HEK293 (cell line): ENCODE data around the gene FRMD6.

Source experiments
- CTCF ChIA-PET: fragments of 350-600 bp; formaldehyde crosslinking; extraction: SDS; loops from one replicate; lab custom pipeline; 2021; ENCODE audit warnings: antibody characterized with exemption; lab: Yijun Ruan, JAX
- POLR2A ChIA-PET: fragments of 300-600 bp; formaldehyde crosslinking; extraction: SDS; loops from one replicate; lab custom pipeline; 2020; ENCODE audit warnings: antibody characterized with exemption, inconsistent platforms; lab: Yijun Ruan, JAX
- H3K27ac ChIP-seq: fragments of 200-500 bp; sonication (Bioruptor generic); 2 replicates; pipeline ENCODE4 v1.5.1; 2014; ENCODE audit warnings: low read depth, low read length, control low read depth, inconsistent platforms; ENCODE audit errors: extremely low read depth
- H3K36me3 ChIP-seq, 2 experiments: fragments of 200-500 bp in 1 of 2; sonication (Bioruptor generic) in 1 of 2; 1 replicate in 1 of 2; 2 replicates in 1 of 2; pipeline ENCODE4 v1.5.1; 2014 to 2017; ENCODE audit warnings: inconsistent platforms in 2 of 2, low read length in 2 of 2; ENCODE audit not compliant: control insufficient read depth in 2 of 2, insufficient read depth in 1 of 2
- H3K4me1 ChIP-seq: fragments of 200-500 bp; sonication (Bioruptor generic); 2 replicates; pipeline ENCODE4 v1.5.1; 2014; ENCODE audit warnings: mild to moderate bottlenecking, low read length, inconsistent platforms; ENCODE audit not compliant: control insufficient read depth, insufficient read depth
- H3K4me3 ChIP-seq: 2 replicates; pipeline ENCODE4 v1.5.1; 2011; ENCODE audit warnings: low read depth, mild to moderate bottlenecking, control low read depth, low read length, moderate library complexity
- H3K9me3 ChIP-seq: fragments of 200-500 bp; sonication (Bioruptor generic); 2 replicates; pipeline ENCODE4 v1.5.1; 2014; ENCODE audit warnings: low read depth, low read length, inconsistent platforms; ENCODE audit not compliant: control insufficient read depth, insufficient read depth
- IKZF3 ChIP-seq: fragments of 450-650 bp; IDR thresholded peaks from 2 replicates; pipeline ENCODE4 v1.5.0; 2018; ENCODE audit warnings: missing biosample characterization, mild to moderate bottlenecking, missing genetic modification characterization, moderate library complexity
- KLF10 ChIP-seq: fragments of 450-650 bp; IDR thresholded peaks from 2 replicates; pipeline ENCODE4 v1.5.1; 2018; ENCODE audit warnings: missing biosample characterization, mild to moderate bottlenecking, missing genetic modification characterization
- KLF8 ChIP-seq: fragments of 450-650 bp; formaldehyde crosslinking; IDR thresholded peaks from 2 replicates; pipeline ENCODE4 v1.5.1; 2016; ENCODE audit warnings: missing biosample characterization, missing genetic modification characterization
- OSR2 ChIP-seq: fragments of 450-650 bp; formaldehyde crosslinking; IDR thresholded peaks from 2 replicates; pipeline ENCODE4 v1.5.1; 2016; ENCODE audit warnings: missing biosample characterization, missing genetic modification characterization
- OVOL3 ChIP-seq: fragments of 450-650 bp; formaldehyde crosslinking; IDR thresholded peaks from 2 replicates; pipeline ENCODE4 v1.5.1; 2016; ENCODE audit warnings: missing biosample characterization, missing genetic modification characterization
- PRDM4 ChIP-seq: fragments of 450-650 bp; formaldehyde crosslinking; IDR thresholded peaks from 2 replicates; pipeline ENCODE4 v1.5.1; 2017; ENCODE audit warnings: missing biosample characterization, missing genetic modification characterization
- SETDB1 ChIP-seq: IDR thresholded peaks from one replicate; pipeline ENCODE4 v1.6.1; 2017; ENCODE audit warnings: mild to moderate bottlenecking, low read length, moderate library complexity, mixed read lengths; ENCODE audit not compliant: insufficient read length
- YY1 ChIP-seq: fragments of 450-650 bp; formaldehyde crosslinking; IDR thresholded peaks from 2 replicates; pipeline ENCODE4 v1.5.1; 2018; ENCODE audit warnings: missing biosample characterization, missing genetic modification characterization
- ZNF24 ChIP-seq: fragments of 450-650 bp; formaldehyde crosslinking; IDR thresholded peaks from 2 replicates; pipeline ENCODE4 v1.5.1; 2016; ENCODE audit warnings: missing biosample characterization, missing genetic modification characterization
- ZNF302 ChIP-seq: fragments of 450-650 bp; formaldehyde crosslinking; IDR thresholded peaks from 2 replicates; pipeline ENCODE4 v1.5.1; 2016; ENCODE audit warnings: missing biosample characterization, missing genetic modification characterization, low read depth
- ZNF341 ChIP-seq: fragments of 450-650 bp; formaldehyde crosslinking; IDR thresholded peaks from 2 replicates; pipeline ENCODE4; 2016; ENCODE audit warnings: low read depth, missing biosample characterization, missing genetic modification characterization
- ZNF398 ChIP-seq: fragments of 450-650 bp; formaldehyde crosslinking; IDR thresholded peaks from 2 replicates; pipeline ENCODE4 v1.5.1; 2017; ENCODE audit warnings: missing biosample characterization, missing genetic modification characterization
- ZNF621 ChIP-seq: fragments of 450-650 bp; formaldehyde crosslinking; IDR thresholded peaks from 2 replicates; pipeline ENCODE4 v1.5.1; 2017; ENCODE audit warnings: missing biosample characterization, missing genetic modification characterization
- ZNF629 ChIP-seq: fragments of 450-650 bp; formaldehyde crosslinking; IDR thresholded peaks from 2 replicates; pipeline ENCODE4 v1.5.1; 2017; ENCODE audit warnings: missing biosample characterization, missing genetic modification characterization
- ZNF677 ChIP-seq: fragments of 450-650 bp; IDR thresholded peaks from 2 replicates; pipeline ENCODE4 v1.5.0; 2018; ENCODE audit warnings: missing biosample characterization, mild to moderate bottlenecking, missing genetic modification characterization, moderate library complexity
- ZNF701 ChIP-seq: fragments of 450-650 bp; formaldehyde crosslinking; IDR thresholded peaks from 2 replicates; pipeline ENCODE4 v1.5.1; 2016; ENCODE audit warnings: missing biosample characterization, missing genetic modification characterization
- ZNF776 ChIP-seq: fragments of 450-650 bp; formaldehyde crosslinking; IDR thresholded peaks from 2 replicates; pipeline ENCODE4 v1.5.0; 2017; ENCODE audit warnings: missing biosample characterization, missing genetic modification characterization, borderline replicate concordance
- ZNF785 ChIP-seq: fragments of 450-650 bp; formaldehyde crosslinking; IDR thresholded peaks from 2 replicates; pipeline ENCODE4 v1.5.1; 2016; ENCODE audit warnings: missing biosample characterization, missing genetic modification characterization
- TF ChIP-seq, protein P1 (sequence below): fragments of 450-650 bp; formaldehyde crosslinking; IDR thresholded peaks from 2 replicates; pipeline ENCODE4 v1.5.1; 2016; ENCODE audit warnings: missing biosample characterization, missing genetic modification characterization
- TF ChIP-seq, protein P2 (sequence below): fragments of 450-650 bp; formaldehyde crosslinking; IDR thresholded peaks from 2 replicates; pipeline ENCODE4 v1.5.1; 2016; ENCODE audit warnings: missing biosample characterization, missing genetic modification characterization

FRMD6 gene

DNA sequence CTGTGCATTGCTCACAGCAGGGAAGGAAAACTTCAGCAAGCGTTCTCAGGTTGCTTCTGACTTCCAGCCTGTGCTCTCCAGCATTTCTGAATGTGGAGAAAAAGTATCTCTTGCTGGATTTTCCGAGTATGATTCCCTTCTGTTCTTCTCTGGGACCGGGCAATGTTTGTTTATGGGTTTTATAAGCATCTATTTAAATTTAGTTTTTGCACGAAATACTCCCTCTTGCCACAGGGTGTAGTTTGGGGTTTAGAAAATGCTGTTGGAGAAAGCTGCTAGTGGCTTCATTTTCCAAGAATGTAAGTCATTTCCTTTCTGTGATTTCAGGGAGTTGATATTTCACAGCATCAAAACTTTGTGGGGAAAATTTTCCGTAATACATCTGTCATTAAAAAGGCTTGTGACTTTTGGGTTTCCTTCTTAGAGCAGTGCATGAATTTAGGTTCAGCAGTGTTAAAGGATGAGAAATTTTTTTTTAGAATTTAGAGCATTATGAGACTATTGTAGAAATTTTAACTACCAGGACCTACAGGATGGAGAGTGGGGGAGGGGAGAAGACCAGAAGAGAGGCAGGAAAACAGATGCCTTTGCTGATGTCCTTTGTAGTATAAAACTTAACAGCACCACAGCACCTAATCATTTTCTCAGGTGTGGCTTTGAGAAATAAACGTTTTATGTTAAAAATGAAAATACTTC lies 1.5 kb downstream of the FRMD6 start (continued):
- TF ChIP-seq ZNF677 (tag by site-specific recombination), result peak; percentile 100
- TF ChIP-seq IKZF3 (tag by site-specific recombination), result 0 out of 2 replicates have a peak, but pooled peaks have one; percentile 8

DNA sequence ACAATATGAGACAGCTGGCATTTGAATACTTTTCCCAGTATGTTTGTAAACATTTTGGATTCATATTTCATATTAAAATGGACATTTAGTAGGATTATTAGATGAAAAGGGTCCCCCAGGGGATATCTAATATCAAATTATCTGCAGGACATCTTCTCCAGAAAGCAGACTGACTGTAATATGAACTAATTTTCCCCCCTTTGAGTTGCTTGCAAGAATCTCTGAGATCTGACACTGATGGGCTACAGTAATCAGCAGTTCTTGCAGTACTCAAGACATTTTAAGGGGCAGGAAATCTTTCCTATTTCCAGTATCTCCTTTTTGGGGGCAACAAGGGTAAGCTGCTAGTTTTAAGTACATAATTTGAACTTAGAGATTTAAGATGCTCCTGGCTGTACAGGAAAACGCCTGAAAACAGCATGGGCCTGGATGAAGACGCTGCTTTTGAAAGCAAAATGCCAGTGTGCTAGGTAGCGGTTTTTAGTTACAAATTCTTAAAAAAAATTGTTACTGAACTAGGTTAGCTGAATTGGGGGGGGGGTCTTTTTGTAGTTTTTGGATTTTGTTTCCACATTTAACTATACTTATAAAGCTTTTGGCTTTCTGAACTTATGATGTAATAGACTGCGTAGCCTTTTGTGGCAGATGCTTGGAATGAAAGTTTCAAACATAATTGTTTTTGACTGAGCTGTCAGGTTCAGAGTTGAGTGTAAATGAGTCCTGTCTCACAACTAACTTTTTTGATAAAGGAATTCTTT lies 2.2 kb downstream of the FRMD6 start:
- H3K27ac ChIP-seq, result no peak overlapping the region; the same call in 1 of the 2 replicates
- CTCF ChIA-PET, result interaction anchor here (0.6 to 3.2 kb wide), 9 partner anchors 11 to 729 kb away, joined by 3 to 19 read pairs (median 4); no protein-coding TSS in a partner anchor
- peak overlapping the region; percentile 95; the same call in 1 of the 2 replicates for H3K4me3 ChIP-seq

DNA sequence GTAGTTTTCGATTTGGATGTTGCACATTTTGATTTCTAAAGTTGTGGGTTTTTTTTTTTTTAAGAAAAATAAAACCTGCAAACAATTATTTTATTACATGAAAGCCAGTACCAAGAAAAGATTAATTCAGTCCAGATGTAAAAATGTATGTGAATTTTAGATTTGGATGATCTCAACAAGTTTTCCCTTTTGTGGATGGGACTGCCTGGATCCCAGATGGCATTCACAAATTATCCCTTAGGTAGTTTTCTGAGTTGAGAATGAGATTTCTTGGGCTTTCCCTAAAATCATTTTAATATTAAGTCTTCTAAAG lies 2.8 kb downstream of the FRMD6 start:
- H3K4me1 ChIP-seq, result peaks cover 36% of the 10 kb centered on the region
- H3K4me3 ChIP-seq, result no peak overlapping the region
- CTCF ChIA-PET, result interaction anchor here (0.6 to 3.2 kb wide), 3 partner anchors 122 to 730 kb away, joined by 3 to 19 read pairs (median 3); no protein-coding TSS in a partner anchor
- H3K36me3 ChIP-seq, result no peaks in the 10 kb centered on the region
- no peaks in the 10 kb centered on the region for H3K9me3 ChIP-seq
- TF ChIP-seq KLF10 (tag by site-specific recombination) (no peak), ZNF398 (tag by site-specific recombination) (no peak), YY1 (tag by site-specific recombination) (no peak)
- no peak overlapping the region for H3K27ac ChIP-seq
- POLR2A ChIA-PET, result interaction anchor here (0.7 kb wide), 1 partner anchor 1497 kb away, joined by 3 read pairs; no protein-coding TSS in a partner anchor

More for the DNA sequence above, 2.2 kb downstream of the FRMD6 start:
- Histone ChIP-seq H3K36me3 (no peaks in the 10 kb centered on the region), H3K4me1 (peaks cover 32% of the 10 kb centered on the region), H3K9me3 (no peaks in the 10 kb centered on the region)
- POLR2A ChIA-PET, result interaction anchor here (0.7 to 1.8 kb wide), 3 partner anchors 122 to 1498 kb away, joined by 3 to 5 read pairs (median 3); partner anchors contain the start of gene GNG2
- TF ChIP-seq ZNF701 (tag by site-specific recombination) (no peak), ZNF621 (tag by site-specific recombination) (no peak), ZNF302 (tag by site-specific recombination) (no peak), ZNF785 (tag by site-specific recombination) (no peak), ZNF24 (tag by site-specific recombination) (no peak), KLF8 (no peak)
- TF ChIP-seq, all 188 proteins: peak for 0

GRCh38 chr14:51657762-51658161 lies 6.1 kb downstream of the FRMD6 start:
- POLR2A ChIA-PET, result no interaction called here
- no peak overlapping the region for H3K4me3 ChIP-seq
- no peak overlapping the region for H3K27ac ChIP-seq
- no peaks in the 10 kb centered on the region for H3K36me3 ChIP-seq
- CTCF ChIA-PET, result no interaction called here
- H3K4me1 ChIP-seq, result peaks cover 33% of the 10 kb centered on the region
- no peaks in the 10 kb centered on the region for H3K9me3 ChIP-seq
- TF ChIP-seq, protein P1, sequence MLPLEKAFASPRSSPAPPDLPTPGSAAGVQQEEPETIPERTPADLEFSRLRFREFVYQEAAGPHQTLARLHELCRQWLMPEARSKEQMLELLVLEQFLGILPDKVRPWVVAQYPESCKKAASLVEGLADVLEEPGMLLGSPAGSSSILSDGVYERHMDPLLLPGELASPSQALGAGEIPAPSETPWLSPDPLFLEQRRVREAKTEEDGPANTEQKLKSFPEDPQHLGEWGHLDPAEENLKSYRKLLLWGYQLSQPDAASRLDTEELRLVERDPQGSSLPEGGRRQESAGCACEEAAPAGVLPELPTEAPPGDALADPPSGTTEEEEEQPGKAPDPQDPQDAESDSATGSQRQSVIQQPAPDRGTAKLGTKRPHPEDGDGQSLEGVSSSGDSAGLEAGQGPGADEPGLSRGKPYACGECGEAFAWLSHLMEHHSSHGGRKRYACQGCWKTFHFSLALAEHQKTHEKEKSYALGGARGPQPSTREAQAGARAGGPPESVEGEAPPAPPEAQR (tag by site-specific recombination), result no peak
- no peak for TF ChIP-seq ZNF341 (tag by site-specific recombination)
- no peak for TF ChIP-seq PRDM4 (tag by site-specific recombination)
- no peak for TF ChIP-seq OSR2
- no peak for TF ChIP-seq OVOL3 (tag by site-specific recombination)
- TF ChIP-seq, protein P2, sequence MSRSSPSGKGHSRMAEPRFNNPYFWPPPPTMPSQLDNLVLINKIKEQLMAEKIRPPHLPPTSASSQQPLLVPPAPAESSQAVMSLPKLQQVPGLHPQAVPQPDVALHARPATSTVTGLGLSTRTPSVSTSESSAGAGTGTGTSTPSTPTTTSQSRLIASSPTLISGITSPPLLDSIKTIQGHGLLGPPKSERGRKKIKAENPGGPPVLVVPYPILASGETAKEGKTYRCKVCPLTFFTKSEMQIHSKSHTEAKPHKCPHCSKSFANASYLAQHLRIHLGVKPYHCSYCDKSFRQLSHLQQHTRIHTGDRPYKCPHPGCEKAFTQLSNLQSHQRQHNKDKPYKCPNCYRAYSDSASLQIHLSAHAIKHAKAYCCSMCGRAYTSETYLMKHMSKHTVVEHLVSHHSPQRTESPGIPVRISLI (tag by site-specific recombination), result no peak
- no peak for TF ChIP-seq SETDB1
- no peak for TF ChIP-seq ZNF776
- no peak for TF ChIP-seq IKZF3 (tag by site-specific recombination)
- TF ChIP-seq ZNF629, result no peak
